Measurements from ENCODE around the gene TBX4. TPM values are rescaled to one million over a fixed set of nuclear protein-coding genes. Genes with fewer than 3 reads are reported as not detected.

The TBX4 gene
- total RNA-seq, 2 donors from 2014 or later = not detected

DNA sequence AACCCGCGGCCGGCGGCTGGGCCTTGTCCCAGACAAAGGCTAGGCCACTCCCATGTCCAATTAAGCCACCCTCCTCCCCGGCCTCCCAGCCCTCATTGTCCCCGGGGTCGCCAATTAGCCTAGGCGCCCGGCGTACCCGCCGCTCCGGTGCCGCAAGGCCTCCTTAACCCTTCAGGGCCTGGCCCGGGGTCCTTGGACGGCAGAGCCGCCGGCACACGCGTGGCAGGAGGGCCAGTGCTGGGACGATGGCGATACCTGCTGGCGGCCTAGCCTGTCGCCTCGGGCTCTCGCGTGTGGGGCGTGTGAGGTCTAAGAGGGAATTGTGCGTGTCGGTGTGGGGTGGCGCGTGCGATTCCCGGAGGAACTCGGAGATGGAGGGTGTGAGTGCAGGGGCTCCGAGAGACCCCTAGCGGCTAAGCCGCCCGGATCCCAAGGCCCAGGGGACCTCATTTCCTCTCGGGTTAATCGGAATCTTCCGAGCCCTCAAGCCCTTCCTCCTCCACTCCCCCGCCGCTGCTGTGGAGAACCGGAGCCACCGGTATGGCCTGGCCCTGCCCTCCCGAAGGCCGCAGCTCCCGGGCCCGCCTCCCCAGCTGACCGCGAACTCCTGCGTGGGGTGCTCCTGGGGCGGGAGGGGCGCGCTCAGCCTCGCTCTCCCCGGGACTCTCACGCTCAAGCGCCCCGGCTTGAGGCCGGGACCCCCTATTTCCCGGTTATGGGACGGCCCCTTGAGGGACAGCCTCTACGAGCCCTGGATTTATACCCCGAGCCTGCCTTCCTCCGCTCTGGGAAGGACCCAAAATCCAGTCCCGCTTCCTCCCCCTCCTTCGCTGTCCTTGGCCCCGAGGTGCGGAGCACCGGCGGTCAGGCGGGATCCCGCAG lies 40.7 kb upstream of the TBX4 start:
- H3K27ac Mint-ChIP-seq = no peak overlapping the region
- no peaks in the 10 kb centered on the region for H3K9me3 Mint-ChIP-seq
- ATAC-seq (peak; percentile 10 to 43), DNase-seq (ENCODE audit: low spot score in 2 of 2) (peak in 1 of 2 donors; percentile 66)
- no peaks in the 10 kb centered on the region for H3K36me3 Mint-ChIP-seq

DNA sequence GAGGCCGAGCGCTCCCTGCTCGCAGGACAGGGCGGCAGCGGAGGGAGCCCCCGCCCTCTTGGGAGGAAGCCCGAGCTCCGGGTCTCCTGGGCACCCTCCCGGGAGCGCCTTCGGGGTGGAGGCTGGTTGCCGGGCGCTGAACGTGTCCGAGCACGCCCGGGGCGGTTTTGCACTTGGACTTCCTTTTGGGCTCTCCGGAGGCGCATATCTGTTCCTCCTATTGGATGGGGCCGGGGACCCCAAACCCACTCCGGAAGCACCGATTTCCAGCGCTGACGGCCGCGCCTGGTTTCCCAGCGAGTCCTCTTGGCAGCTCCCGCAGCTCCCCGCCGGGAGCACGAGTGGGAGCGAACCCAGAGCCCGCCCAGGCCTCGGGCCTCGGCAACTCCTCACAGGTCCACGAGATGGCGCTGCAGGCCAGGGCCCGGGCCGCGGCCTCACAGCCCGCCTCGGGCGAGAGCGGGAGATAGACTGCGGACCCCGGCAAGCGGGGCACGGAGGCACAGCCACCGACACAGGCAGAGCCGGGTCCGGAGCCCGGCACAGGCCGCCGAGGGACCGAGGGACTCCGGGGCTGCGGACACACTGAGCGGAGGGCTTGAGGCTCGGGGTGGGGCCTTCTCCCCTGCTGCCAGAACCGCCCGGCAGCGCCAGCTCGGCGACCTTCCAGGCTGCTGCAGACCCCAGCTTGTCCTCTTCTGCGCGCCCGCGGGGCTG lies 39.9 kb upstream of the TBX4 start:
- DNase-seq (ENCODE audit: low spot score in 2 of 2) (peak; percentile 84), ATAC-seq (peak; percentile 76)
- H3K36me3 Mint-ChIP-seq = no peaks in the 10 kb centered on the region
- H3K9me3 Mint-ChIP-seq = no peaks in the 10 kb centered on the region
- no peak overlapping the region for H3K27ac Mint-ChIP-seq

DNA sequence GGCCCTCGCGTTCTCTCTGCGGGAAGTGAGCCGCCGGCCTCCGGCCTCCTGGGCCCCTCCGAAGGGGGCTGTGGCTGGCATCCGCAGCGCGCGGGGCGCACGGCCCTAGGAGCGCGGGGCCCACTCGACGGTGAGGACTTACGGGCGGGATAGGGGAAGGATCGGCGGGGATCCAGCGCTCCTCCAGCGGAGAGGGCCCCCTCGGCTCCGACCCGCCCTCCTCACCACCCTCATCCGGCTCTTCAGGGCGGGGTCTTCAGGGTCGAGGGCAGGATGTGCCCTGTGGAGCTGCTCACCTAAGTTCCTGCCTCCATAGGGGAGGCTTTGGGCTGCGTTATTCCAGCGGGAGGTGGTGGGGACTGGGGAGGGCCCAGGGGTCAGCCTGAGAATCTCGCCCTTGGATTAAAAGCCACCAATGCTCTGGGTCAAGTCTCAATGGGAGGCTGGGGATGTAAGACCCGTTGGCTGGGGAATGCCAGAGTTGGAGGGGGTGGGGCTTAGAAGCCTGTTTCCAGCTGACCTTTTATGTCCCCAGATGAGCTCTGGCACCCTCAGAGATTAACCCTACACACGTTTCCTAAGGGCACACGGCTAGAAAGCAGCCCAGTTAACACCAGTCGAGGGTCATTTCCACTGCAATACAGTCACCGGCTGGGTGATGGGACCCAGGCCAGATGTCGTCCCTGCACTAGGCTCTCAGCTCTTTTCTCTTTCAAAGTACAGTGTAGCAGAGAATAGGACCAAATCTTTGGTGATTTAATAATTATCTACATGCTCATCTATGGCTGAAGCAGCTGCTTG lies 39.2 kb upstream of the TBX4 start:
- ATAC-seq (peak; percentile 1 to 7), DNase-seq (ENCODE audit: low spot score in 2 of 2) (peak in 1 of 2 donors; percentile 44)
- Mint-ChIP-seq H3K27ac (no peak overlapping the region), H3K9me3 (no peaks in the 10 kb centered on the region), H3K36me3 (no peaks in the 10 kb centered on the region)

DNA sequence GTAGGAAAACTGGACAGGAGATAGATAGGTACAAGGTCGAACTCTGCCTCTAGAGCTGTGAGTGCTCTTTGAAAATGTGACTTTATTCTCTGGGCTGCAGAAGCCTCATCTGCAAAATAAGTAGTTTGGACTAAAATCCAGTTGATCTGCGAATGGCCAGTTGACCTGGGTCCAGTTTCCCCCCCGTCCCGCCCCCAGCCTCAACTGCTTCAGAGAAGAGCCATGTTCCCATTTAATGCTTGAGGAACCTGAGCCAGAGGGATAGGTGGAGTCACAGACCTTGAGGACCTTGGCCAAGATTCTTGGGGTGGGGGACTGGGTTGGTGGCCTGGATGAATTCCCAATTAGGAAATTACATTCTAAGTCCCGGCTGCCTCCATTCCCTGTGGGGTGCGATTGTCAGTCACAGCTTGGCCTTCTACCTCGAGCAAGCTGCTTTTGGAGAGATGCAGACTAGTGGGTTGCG lies 38.5 kb upstream of the TBX4 start:
- DNase-seq (ENCODE audit: low spot score in 2 of 2) (no peak), ATAC-seq (no peak)
- Mint-ChIP-seq H3K36me3 (no peaks in the 10 kb centered on the region), H3K27ac (no peak overlapping the region), H3K9me3 (no peaks in the 10 kb centered on the region)

DNA sequence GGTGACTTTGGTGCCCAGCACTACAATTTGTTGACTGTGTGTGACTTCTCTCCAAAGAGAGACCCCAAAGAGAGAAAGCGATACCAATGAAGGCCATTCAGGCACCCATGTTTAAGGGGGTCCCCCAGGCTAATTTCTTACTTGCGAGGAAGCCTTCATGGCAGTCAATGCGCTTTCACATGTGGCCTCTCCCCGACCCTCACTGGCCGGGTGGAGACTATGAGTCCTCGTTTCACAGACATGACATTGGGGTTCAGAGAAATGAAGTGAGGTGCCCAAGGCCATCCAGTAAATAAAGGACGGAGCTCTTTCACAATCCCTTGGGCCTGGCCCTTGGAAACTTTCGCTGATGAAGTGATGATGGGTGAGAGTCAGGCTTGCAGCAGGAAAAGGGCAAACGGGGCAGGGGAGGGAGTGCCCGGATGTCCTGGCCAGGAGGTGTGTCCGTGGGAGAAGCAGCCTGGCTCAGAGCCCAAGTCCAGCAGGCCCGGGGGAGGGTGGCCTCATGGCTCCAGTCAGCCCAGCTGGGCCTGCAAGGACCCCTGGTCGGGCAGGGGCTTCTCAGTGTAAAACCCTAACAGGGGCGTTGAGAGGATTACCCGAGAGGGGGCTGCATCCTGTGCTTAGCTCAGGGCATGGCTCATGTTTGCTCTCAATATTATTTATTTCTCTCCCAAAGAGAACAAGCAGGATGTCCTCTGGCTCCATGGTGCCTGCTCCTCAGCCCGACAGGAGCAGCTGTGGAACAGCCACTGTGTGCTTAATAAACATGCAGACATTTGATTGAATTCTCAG lies 37.9 kb upstream of the TBX4 start:
- no peak overlapping the region for H3K27ac Mint-ChIP-seq
- DNase-seq (ENCODE audit: low spot score in 2 of 2) = peak in 1 of 2 donors; percentile 40
- no peak for ATAC-seq

DNA sequence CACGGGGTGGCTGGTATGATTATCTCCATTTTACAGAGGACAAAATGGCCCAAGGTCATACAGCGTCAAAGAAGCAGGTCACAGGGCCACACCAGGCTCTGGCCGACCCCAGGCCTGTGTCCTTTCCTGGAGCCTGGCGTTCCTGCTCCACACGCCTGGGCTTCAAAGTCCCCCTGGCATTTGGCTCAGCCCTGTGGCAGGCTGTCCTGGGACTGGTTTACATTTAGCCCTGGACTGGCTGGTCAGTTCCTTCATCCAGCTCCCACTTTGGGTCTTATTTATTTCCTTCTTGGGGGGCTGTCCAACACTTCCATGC lies 37.3 kb upstream of the TBX4 start:
- no peaks in the 10 kb centered on the region for H3K9me3 Mint-ChIP-seq
- no peak overlapping the region for H3K27ac Mint-ChIP-seq
- DNase-seq (ENCODE audit: low spot score in 2 of 2) (no peak), ATAC-seq (no peak)
- no peaks in the 10 kb centered on the region for H3K36me3 Mint-ChIP-seq

More for the DNA sequence above, 37.9 kb upstream of the TBX4 start:
- no peaks in the 10 kb centered on the region for H3K36me3 Mint-ChIP-seq
- no peaks in the 10 kb centered on the region for H3K9me3 Mint-ChIP-seq

DNA sequence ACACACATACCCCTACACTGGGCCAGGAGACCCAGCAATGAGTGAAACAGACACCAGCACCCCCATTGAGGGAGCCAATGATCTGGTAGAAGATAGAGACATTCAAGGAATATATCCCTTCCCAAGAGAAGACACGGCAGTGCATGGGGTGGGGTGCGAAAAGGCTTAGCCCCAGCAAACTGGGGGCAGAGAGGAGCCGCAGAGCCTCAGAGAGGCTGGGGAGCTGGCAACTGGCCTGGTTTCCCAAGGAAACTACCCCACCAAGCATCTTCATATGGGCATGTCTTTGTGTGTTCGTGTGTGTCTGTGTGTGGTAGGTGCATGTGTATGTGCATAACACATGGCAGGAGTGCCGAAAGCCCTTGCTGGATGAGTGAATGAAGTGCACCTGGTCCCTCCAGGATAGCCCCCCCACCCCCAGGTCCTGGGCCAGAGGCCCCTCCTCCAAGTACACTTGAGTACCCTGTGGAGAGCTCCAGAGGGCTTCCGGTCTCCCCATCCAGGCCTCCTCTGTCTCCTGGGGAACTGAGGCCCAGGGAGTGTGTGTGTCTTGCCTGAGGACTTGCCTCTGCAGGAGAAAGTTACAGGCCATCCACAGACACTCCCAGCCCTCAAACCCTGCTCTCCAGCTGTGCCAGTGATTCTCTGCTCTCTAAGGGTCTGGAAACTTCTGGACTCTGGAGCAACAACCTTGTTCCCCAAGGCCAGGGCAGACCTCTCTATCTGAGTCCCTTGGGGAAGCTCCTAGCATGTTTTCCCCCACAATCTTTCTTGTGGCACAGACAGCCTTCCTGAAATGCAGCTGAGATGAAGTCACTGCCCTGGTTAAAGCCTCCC lies 36.6 kb upstream of the TBX4 start:
- ATAC-seq (no peak), DNase-seq (ENCODE audit: low spot score in 2 of 2) (peak in 1 of 2 donors; percentile 43)
- Mint-ChIP-seq H3K36me3 (no peaks in the 10 kb centered on the region), H3K27ac (no peak overlapping the region), H3K9me3 (no peaks in the 10 kb centered on the region)

DNA sequence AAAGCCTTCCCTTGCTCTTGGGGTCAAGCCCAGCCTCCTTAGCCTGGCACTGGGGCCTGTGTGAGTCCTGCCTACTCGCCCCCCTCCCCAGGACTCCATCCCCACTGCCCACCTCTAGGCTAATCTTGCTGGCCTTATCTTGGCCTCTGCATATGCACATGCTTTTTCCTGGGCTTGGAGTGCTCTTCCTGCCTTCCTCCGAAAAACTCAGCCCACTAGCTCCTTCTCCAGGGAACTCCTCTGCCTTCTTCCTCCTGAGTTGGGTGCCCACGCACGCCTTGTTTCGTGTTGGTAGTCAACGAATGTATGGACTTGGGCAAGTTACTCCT lies 36.0 kb upstream of the TBX4 start:
- no peak for DNase-seq (ENCODE audit: low spot score in 2 of 2)
- Mint-ChIP-seq H3K36me3 (no peaks in the 10 kb centered on the region), H3K9me3 (no peaks in the 10 kb centered on the region), H3K27ac (no peak overlapping the region)
- no peak for ATAC-seq

DNA sequence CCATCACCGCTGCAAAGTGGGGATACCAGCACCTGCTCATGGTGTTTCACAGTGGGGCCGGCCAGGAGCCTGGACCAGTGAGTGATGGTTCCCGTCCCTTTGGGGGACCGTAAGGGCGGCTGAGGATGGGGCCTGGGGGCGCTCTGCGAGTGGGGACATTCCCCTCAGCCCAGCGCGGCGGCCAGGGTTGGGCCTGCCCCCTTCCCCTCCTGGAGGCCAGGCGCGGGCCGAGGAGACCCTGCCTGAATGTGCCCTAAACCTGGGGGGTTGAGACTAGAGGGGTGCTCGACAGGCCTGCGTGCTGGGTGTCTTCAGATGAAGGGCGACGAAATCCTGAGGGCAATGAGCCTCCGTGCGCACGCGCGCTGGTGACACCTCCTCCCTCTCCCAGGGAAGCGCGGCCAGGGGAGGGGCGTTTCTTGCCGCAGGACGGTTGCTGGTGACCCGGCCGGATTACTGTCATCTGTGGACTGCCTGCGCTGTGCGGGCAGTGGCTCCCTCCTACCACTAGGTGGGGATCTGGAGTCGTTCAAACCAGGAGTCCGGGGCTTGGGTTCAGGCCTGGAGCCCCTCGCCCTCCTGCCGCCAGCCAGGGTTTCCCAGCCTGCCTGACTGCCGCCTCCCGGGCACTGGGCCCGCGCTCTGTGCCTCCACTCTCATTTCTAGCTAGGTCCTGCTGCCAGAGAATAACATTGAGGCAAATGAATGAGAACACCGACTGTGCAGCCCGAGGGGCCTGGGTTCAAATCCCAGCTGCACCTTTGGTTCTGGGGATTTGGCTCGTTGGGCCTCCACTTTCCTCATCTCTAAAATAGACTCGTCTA lies 35.5 kb upstream of the TBX4 start:
- peak; percentile 56 to 69 for ATAC-seq
- Mint-ChIP-seq H3K36me3 (no peaks in the 10 kb centered on the region), H3K27ac (no peak overlapping the region), H3K9me3 (no peaks in the 10 kb centered on the region)
- peak; percentile 68 for DNase-seq (ENCODE audit: low spot score in 2 of 2)

DNA sequence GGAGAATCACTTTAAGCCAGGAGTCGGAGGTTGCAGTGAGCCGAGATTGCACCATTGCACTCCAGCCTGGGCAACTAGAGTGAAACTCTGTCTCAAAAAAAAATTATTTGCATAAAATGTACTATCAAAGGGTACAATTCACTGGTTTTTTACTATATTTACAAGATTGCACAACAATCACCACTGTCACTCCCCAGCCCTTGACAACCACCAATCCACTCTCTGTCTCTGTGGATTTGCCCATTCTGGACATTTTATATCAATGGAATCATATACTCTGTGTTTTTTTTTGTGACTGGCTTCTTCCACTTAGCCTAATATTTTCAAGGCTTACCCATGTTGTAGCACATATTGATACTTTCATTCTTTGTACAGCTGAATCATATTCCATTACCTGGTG lies 33.8 kb upstream of the TBX4 start:
- DNase-seq (ENCODE audit: low spot score in 2 of 2) (no peak), ATAC-seq (no peak)
- H3K27ac Mint-ChIP-seq = no peak overlapping the region
- H3K36me3 Mint-ChIP-seq = no peaks in the 10 kb centered on the region
- H3K9me3 Mint-ChIP-seq = no peaks in the 10 kb centered on the region

DNA sequence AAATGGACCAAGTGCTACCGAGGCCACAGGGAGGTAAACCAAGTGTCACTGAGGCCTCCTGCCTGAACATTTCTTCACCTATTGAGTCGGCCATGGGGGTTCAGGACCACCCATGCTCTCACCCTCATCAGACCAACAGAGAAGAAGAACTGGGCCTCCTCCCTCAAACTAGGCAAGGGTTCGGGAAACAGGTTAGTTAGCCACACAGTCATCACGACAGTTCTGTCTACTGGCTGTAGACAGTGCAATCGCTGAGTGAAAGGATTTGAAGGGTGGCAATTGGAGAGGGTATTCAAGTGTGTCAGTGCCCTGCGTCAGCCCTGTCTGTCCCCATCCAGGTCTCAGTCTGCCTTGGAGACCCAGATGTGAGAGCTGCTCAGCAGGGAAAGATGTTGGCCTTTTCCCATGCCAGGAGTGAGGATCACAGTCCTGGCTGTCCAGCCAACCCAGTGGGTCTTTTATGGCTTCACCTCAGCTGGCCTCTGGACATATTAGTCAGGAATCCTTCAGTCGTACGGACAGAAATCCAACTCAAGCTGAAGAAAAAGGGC lies 32.7 kb upstream of the TBX4 start:
- Mint-ChIP-seq H3K36me3 (no peaks in the 10 kb centered on the region), H3K27ac (no peak overlapping the region), H3K9me3 (no peaks in the 10 kb centered on the region)
- ATAC-seq (no peak), DNase-seq (ENCODE audit: low spot score in 2 of 2) (no peak)

DNA sequence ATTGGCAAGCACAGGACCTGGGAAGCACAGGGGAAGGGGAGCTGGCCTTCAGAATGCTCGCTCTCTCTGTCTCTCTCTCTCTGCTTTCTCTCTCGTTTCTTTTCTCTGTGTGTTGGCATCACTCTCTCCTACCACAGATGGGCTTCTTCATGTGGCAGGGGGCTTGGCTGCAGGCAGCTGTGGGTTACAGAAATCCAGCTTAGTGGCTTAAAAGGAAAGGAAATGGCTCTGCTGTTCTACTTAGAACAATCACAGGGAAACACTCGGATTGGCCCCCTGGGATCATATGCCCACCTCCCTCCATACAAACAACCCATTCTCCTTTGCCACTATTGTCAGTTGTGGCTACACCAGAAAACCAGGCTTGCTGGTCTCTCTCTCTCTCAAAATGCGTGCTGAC lies 32.2 kb upstream of the TBX4 start:
- H3K36me3 Mint-ChIP-seq = no peaks in the 10 kb centered on the region
- DNase-seq (ENCODE audit: low spot score in 2 of 2) (no peak), ATAC-seq (no peak)
- no peak overlapping the region for H3K27ac Mint-ChIP-seq
- H3K9me3 Mint-ChIP-seq = no peaks in the 10 kb centered on the region

DNA sequence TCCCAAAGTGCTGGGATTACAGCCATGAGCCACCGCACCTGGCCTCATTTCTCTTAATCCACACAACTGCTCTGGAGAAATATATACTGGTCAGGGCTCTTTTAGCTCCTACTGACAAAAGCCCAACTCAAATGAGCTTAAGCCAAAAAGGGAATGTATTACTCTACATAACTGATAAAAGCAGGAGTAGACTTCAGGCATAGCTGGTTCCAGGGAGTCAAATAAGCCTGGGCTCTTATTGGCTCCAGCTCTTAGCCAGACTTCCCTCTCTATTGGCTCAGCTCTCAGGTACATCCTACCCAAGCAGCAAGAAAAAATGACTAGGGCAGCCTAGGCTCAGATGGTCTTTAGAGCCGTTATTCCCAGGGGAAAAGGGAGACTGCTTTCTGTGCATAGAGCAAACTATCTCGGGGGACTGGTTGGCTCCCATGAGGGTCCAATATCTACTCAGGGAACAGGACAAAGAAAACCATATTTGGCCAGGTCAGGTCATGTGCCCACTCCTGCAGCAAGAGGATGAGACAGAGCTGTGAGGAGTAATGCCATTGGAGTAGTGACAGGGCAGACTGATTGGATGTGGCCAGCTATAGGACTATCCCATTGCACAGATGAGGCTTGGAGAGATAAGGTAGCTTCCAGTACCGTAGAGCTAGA lies 31.4 kb upstream of the TBX4 start:
- Mint-ChIP-seq H3K9me3 (no peaks in the 10 kb centered on the region), H3K27ac (no peak overlapping the region), H3K36me3 (no peaks in the 10 kb centered on the region)
- ATAC-seq (no peak), DNase-seq (ENCODE audit: low spot score in 2 of 2) (no peak)

DNA sequence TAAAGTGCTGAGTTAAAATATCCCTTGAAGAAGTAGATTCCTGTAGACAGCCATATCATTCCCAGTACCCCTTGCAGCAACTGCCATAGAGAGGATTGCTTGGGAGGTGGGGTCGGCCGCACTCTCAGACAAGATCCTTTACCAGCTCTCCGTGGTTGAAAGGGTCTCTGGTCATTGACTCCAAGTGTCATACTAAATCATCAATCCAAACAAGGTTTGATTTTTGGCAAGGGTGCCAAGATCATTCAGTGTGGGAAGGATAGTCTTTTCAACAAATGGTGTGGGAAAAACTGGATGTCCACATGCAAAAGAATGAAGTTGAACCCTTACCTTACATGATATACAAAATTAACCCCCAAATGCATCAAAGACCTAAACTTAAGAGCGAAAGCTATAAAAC lies 30.8 kb upstream of the TBX4 start:
- ATAC-seq (no peak), DNase-seq (ENCODE audit: low spot score in 2 of 2) (no peak)
- Mint-ChIP-seq H3K27ac (no peak overlapping the region), H3K9me3 (no peaks in the 10 kb centered on the region), H3K36me3 (no peaks in the 10 kb centered on the region)
